NCI-H128 (cell line): ENCODE results near the gene FADS3.

Source experiments
- DNase-seq: peaks from one replicate; lab custom pipeline; 2025; ENCODE audit not compliant: unreplicated experiment; lab: John Stamatoyannopoulos, UW

Gene FADS3

GRCh38 chr11:61862714-61863547 is 28.4 kb downstream of the FADS3 start:
- no peak for DNase-seq

- no peak for DNase-seq
Observed at GRCh38 chr11:61861634-61862033, 29.7 kb downstream of the FADS3 start.

DNA sequence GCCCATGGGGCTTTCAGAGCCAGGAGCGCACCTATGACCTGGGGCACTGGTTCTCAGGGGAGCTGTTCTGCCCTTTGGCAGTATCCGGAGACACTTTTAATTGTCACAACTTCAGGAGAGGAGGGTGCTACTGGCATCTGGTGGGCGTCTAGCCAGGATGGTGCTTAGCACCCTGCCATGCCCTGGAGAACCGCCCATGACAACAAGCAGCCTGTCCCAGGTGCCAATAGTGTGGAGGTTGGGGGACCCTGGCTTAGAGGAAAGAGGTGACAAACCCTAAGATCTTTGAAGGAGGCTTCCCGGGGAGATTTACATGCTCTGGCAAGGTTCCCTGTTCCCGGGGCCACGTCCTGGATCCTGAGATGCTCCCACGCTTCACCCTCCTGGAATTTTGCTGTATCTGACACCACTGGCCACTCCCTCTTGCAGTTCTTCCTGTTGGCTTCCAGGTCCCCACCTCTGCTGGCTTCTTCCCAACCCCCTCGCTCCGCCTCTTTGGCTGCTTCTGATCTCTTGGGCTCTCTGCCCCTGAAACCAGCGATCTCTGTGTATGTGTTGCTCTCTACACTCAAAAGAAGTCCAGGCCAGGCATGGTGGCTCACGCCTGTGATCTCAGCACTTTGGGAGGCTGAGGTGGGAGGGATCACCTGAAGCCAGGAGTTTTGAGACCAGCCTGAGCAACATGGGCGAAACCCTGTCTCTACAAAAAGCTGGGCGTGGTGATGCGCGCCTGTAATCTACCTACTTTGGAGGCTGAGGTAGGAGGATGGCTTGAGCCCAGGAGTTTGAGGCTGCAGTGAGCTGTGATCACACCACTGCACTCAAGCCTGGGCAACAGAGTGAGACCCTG is 31.1 kb downstream of the FADS3 start:
- no peak for DNase-seq

DNA sequence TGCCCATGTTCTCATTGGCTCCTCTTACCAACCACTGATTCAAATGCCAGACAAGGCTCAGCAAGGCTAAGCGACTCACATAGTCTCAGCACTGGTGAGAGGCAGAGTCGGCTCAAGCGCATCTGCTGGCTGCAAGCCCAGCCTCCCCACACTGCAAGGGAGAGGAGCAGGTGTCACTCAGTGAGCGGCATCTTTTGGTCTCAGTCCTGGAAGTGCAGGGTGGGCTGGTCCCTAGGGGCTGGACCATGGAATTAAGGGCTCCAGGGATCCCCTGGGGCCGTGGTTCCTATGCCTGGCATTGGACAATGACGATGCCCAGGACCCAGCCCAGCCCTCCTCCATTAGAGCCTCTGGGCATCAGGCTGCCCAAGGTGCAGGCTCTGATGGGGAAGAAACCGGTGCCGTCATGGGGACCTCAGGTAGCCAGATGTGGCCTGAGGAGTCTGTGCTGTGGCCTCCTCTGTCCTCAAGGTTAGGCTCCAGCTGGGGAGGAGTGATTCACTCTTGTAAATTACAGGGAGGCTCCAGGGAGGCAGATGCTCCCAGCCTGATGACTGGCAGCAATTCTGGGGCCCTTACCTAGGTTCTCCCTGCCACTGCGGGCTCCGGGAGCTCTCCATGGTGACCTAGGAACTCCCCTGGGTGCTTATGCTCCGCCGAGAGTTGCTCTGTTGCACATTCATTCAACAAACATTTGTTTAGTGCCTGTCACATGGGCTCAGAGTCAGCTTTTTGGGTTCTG is 35.2 kb downstream of the FADS3 start:
- DNase-seq: no peak

DNA sequence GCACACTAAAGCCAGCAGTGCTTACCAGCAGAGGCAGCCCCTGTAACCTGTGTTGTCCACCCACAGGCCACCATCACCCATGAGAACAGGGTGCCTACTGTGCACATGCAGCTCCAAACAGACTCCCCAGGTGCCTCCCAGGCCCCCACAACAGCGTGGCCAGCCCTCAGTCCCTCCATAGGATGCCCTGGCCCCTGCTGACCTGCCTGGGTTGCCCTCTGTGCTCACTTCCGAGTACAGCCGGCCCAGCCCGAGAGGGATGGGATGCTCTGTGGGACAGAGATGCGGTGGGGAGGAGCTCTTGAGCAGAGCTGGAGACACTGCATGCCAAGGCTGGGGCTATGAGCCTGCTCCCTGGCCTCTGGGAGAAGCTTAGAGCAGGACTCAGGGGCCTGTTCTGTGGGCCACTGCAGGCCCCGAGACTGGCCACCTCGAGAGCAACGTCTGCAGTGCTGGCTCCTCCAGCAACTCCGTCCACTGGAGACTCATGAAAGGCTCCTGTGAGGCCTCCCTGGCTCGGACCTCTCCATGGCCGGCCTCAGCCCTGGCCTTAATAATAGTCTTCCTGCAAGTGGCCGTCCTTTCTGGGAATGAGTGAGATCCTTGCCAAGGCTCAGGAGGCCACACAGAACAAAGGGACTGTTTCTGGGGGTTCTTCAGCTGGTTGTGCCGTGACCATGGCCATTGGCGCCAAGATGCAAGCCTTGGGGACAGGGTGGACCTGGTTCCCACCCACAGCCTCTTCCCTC is 36.2 kb downstream of the FADS3 start:
- no peak for DNase-seq

DNA sequence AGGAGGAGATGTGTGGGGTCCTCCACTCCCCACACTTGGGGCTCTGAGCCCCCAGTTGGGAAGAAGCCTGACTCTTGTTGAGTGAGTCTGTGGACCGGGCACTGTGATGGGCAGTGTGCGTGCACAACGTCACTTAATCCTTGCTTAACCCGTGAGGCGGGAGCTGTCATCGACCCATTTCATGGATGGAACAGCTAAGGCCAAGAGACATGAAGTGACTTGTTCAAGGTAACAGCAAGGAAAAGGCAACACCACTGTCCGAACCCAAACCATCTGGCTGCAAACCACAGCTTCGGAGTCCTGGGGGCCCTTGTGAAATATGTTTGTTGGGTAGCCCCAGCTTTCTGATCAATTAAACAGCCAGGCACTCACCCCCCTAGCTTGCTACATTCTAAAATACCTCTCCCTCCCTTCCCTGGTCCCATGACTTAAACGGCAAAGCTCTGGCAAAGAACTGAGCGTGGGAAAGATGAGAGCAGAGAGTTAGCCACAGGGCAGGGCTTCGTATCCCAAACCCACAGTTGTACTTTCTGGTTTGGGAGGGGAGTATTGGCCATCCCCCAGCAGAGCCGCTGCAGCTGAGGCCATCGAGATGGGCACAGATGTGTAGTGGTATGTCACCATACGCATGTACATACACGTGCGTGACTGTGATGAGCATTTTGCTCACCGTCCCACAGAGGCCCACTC is 37.0 kb downstream of the FADS3 start:
- no peak for DNase-seq

DNA sequence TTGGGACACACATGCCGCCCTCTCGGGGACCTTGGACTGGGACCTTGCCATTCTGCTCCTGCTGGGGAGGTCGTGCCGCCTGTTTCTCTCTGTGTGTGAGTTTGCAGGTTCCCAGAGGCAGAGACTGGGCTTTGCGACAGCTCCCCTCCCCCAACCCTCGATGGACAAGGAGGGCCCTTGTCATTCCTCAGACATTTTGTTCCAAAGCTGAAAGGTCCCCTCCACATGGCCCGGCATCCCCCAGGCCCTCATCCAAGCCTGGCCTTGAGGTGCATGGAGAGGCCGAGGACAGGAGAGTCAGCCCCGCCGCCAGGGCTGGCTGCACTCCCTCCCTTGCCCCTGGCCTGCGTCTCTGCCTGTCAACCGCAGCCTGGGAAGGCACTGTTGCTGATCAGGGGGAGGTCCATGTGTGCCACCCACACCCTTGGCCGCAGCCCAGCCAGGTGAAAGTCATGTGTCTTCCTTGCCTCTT is 37.6 kb downstream of the FADS3 start:
- DNase-seq: no peak

DNA sequence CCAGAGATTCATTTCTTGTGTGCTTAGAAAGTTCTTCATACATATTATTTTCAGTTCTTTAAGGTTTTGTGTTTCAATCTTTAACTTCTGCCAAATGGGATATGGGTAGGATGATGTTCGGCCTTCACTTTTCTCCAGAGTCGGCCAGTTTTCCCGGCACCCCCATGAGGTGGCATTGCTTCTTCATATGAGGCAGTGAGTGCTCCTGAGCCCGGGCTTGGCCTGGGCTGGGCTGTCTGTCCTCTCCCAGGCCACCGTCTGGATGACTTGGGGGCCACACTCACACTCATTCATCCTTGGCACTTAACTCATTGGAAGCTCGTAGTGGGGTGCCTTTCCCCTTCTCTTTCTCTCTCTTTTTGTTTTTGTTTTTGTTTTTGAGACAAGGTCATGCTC is 39.4 kb downstream of the FADS3 start:
- DNase-seq: no peak

GRCh38 chr11:61851113-61851899 is 40.0 kb downstream of the FADS3 start:
- no peak for DNase-seq

GRCh38 chr11:61850687-61851086 is 40.7 kb downstream of the FADS3 start:
- no peak for DNase-seq

DNA sequence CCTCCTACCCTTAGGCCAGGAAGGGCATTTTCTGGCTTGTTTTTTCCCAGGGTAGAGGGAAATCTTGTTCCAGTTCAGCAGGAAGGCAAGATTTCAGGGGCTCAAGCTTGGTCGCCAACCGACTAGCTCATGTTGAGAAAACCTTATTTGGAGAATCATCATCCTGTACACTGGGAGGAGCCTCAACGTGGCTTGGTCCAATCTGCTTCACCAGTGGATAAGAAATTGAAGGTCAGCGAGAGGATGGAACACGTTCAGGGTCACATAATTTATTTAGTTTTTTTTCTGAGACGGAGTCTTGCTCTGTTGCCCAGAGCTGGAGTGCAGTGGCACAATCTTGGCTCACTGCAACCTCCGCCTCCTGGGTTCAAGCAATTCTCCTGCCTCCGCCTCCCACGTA is 42.7 kb downstream of the FADS3 start:
- no peak for DNase-seq

DNA sequence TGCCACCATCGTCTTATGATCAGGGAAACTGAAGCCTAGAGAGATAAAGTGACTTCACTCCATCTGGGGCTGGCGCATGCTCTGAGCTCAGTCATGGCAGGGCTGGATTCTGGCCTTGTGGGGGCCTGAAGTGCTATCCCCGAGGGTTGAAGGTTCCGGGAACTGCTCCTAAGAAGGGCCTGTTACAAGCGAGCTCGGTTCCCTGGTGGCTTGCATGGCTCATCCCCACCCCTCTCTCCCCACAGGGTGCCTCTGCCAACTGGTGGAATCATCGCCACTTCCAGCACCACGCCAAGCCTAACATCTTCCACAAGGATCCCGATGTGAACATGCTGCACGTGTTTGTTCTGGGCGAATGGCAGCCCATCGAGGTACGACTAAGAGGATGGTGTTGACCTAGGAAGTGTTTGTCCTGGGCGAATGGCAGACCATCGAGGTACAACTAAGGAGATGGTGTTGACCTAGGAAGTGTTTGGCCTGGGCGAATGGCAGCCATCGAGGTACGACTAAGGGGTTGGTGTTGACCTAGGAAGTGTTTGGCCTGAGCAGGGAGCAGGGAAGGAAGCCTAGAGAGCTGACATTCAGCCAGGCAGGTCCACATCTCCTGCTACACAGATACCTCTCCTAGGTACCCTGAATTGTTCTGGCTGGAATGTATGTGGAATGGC is 43.3 kb downstream of the FADS3 start:
- DNase-seq: no peak

- no peak for DNase-seq
Observed at GRCh38 chr11:61846362-61847020, 44.9 kb downstream of the FADS3 start.

DNA sequence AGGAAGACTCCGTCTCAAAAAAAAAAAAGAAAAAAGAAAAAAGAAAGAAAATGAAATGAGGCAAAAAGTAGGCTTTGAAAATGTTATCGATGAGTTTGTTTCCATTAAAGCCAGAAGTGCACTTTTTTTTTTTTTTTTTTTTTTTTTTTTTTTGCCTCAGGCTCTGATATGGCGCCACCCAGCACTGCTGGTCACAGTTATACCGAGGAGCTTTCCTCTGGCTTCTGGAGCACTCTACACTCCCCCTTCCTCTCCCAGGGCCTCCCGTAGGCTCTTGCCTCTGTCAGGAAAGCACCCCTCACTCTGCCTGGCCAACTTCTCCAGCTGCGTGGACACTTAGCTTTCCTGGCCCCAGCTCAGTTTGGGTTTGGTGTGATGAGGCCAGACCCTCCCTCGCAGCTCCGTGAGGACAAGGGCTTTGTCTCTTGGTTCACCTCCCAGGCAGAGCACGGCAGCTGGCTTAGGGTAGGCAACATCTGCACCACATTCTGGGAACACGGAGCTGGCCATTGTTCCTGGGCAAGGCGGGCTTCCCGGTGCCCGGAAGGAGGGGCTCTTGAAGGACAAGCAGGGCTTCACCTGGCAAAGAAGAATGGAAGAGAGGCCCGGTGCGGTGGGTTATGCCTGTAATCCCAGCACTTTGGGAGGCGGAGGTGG is 46.3 kb downstream of the FADS3 start:
- no peak for DNase-seq

DNA sequence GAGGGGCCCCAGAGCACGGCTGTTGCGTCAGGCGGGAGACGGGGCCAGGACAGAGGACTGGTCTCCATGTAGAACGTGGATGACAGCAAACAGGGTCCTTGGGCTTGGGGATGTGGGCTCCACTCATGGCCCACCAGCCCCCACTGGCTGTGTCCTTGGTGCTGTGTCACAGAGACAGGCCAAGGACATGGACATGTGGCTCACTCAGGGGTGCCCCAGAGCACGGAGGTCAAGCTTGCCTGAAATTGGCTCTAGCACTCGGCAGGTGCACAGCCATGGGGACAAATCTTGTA is 48.9 kb downstream of the FADS3 start:
- DNase-seq: no peak

GRCh38 chr11:61841636-61842527 is 49.5 kb downstream of the FADS3 start:
- DNase-seq: no peak

GRCh38 chr11:61840371-61840770 is 51.0 kb downstream of the FADS3 start:
- no peak for DNase-seq
